ENCODE measurements around the gene RNF214. TPM values are rescaled to one million over a fixed set of nuclear protein-coding genes. Genes with fewer than 3 reads are reported as not detected.

RNF214 gene
- total RNA-seq, 4 donors from 2014 or later, result 5.0 to 10.5 (median 5.6) TPM

DNA sequence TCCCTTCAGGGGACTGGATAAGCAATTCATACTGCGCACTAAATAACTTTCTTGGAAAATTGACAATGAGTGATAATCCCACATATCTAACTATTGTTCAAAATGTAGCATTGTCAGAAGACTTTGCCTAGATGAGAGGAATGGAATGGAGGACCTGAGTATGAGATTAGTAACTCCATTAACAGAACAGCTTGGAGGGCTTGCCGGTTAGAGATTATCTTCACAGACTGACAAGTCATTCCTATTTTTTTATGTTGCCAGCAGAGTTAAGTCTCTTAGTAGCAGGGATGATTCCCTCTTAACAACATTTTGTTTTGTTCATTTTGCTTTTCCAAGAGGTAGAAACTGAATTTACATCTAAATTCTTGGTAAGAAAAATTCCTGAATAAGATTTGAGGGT is 51.6 kb downstream of the RNF214 start:
- no peak for DNase-seq
- H3K9me3 ChIP-seq, result no peaks in the 10 kb centered on the region
- 95 to 100% methylated on average over 2 of the region's 2 CpGs for WGBS, 2 donors
- H3K4me1 ChIP-seq, result peaks cover 0 to 12% (median 7%) of the 10 kb centered on the region in 3 donors
- H3K27me3 ChIP-seq, result no peaks in the 10 kb centered on the region
- peaks cover 7 to 93% (median 20%) of the 10 kb centered on the region in 3 donors for H3K36me3 ChIP-seq
- no peak overlapping the region for H3K4me3 ChIP-seq
- intact Hi-C loops (cut with DNase I), result no loop called here
- TF ChIP-seq POLR2A (IDR thresholded peaks at IDR 0.05), result no peak
- TF ChIP-seq, protein P1, sequence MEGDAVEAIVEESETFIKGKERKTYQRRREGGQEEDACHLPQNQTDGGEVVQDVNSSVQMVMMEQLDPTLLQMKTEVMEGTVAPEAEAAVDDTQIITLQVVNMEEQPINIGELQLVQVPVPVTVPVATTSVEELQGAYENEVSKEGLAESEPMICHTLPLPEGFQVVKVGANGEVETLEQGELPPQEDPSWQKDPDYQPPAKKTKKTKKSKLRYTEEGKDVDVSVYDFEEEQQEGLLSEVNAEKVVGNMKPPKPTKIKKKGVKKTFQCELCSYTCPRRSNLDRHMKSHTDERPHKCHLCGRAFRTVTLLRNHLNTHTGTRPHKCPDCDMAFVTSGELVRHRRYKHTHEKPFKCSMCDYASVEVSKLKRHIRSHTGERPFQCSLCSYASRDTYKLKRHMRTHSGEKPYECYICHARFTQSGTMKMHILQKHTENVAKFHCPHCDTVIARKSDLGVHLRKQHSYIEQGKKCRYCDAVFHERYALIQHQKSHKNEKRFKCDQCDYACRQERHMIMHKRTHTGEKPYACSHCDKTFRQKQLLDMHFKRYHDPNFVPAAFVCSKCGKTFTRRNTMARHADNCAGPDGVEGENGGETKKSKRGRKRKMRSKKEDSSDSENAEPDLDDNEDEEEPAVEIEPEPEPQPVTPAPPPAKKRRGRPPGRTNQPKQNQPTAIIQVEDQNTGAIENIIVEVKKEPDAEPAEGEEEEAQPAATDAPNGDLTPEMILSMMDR (IDR thresholded peaks at IDR 0.05), result no peak
- no peak overlapping the region for H3K27ac ChIP-seq

DNA sequence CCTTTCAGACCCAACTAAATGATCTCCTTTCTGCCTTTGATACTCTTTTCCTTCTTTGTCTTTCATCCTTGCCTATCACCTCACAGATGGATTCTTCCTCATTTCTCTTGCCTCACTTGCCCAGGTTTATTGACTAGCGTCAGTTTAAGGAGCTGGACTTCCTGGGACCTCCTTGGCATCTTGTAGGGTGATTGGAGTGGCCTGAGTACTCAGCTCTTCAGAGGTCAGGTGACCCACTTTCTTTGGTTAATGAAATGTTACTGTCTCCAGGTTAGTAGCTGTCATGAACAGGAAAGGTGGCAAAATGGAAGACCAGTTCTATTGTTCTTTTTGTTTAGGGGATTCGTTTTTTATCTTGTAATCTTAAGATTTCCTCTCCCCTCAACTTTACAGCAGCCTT is 54.1 kb downstream of the RNF214 start:
- intact Hi-C loops (cut with DNase I), result no loop called here
- Histone ChIP-seq H3K4me3 (no peak overlapping the region), H3K4me1 (no peaks in the 10 kb centered on the region), H3K27ac (no peak overlapping the region), H3K27me3 (no peaks in the 10 kb centered on the region), H3K36me3 (peaks cover 12 to 100% (median 20%) of the 10 kb centered on the region in 3 donors), H3K9me3 (no peaks in the 10 kb centered on the region)
- 65 to 73% methylated on average over 2 of the region's 2 CpGs for WGBS, 2 donors
- no peak for DNase-seq
- TF ChIP-seq, protein P1 (IDR thresholded peaks at IDR 0.05), result no peak
- TF ChIP-seq POLR2A (IDR thresholded peaks at IDR 0.05), result no peak

DNA sequence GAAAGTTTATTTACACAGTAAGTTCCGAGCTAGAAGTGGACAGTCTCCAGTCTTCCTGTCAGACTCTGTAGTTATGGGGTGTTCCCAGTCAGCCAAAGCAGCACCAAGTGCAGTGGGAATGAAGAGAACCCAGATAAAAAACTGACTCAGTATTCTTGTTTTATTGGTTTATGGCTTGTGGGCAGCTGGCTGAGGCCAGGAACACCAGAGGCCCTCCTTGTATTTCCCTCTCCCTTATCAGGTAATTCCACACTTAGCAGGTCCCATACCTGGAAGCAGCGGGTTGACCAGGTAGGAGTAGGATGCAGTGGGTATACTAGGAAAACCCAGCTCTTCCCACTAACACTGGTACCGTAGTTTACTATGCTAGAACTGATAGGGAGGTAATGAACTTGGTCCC is 55.2 kb downstream of the RNF214 start:
- no peak overlapping the region for H3K4me3 ChIP-seq
- peaks cover 6 to 100% (median 20%) of the 10 kb centered on the region in 3 donors for H3K36me3 ChIP-seq
- DNase-seq, result no peak
- H3K27me3 ChIP-seq, result no peaks in the 10 kb centered on the region
- intact Hi-C loops (cut with DNase I), result no loop called here
- no peak for TF ChIP-seq POLR2A (IDR thresholded peaks at IDR 0.05)
- TF ChIP-seq, protein P1 (IDR thresholded peaks at IDR 0.05), result no peak
- WGBS, 2 donors, result 86 to 91% methylated on average over 3 of the region's 3 CpGs
- H3K4me1 ChIP-seq, result no peaks in the 10 kb centered on the region
- no peaks in the 10 kb centered on the region for H3K9me3 ChIP-seq
- H3K27ac ChIP-seq, result no peak overlapping the region

DNA sequence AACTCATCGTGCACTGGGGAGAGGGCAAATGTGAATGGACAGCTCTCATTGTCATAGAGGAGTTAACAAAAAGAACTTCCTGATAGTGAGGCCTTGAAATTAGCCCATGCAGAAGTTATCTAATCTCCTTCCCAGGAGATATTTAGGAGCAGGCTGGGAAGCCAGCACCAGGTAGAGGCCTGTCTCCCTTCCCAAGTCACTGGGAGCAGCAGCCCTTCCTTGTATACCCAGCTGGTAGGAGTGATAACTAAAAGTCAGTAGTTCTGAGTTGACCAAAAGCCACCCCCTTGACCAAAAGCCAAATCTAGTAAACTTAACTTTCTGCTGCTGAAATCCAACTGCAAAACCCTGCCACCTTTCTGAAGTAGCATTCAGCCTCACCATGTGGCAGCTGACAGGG is 57.3 kb downstream of the RNF214 start:
- 100% methylated on average over 1 of the region's 1 CpG for WGBS, 2 donors
- H3K36me3 ChIP-seq, result peaks cover 6 to 100% (median 15%) of the 10 kb centered on the region in 3 donors

DNA sequence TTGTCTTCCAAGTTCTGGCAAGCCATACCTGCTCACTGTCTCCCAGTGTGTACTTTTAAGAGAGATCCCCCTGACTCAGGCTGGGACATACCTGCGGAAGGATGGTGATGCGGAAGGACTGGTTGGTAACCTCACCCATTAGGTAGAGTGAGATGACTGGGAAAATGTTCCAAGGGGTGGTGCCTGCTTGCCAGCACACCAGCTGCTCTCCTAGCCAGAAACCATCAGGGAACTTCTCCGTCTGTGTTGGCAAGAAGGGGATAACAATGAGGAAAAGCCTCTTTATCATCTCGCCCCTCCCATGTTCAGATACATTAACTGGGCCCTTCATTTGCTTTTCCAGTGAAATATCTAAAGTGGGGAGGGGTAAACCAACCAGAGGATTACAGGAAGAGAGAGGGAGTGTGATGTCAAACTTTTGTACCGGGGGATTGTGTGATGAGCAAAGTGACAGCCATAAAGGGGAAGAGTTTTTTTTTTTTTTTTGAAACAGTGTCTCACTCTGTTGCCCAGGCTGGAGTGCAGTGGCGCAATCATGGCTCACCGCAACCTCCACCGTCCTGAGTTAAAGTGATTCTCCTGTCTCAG is 58.4 kb downstream of the RNF214 start, which contains the start of gene BACE1-AS:
BACE1-AS (plus strand) TSS at position 538 of the 588 bp plus-strand sequence.
- no peaks in the 10 kb centered on the region for H3K4me1 ChIP-seq
- H3K27ac ChIP-seq, result no peak within 1 kb of the TSS
- H3K36me3 ChIP-seq, result peaks cover 9 to 100% (median 9%) of the 10 kb centered on the region in 3 donors
- no peak for DNase-seq
- intact Hi-C loops (cut with DNase I), result no loop called here
- no peaks in the 10 kb centered on the region for H3K9me3 ChIP-seq
- no peaks in the 10 kb centered on the region for H3K27me3 ChIP-seq
- TF ChIP-seq, protein P1 (IDR thresholded peaks at IDR 0.05), result no peak
- TF ChIP-seq POLR2A (IDR thresholded peaks at IDR 0.05), result no peak
- H3K4me3 ChIP-seq, result no peak within 1 kb of the TSS
- WGBS, 2 donors, result 89 to 93% methylated on average over 8 of the region's 8 CpGs

More for the DNA sequence above, 57.3 kb downstream of the RNF214 start:
- H3K4me3 ChIP-seq, result no peak overlapping the region
- no peaks in the 10 kb centered on the region for H3K27me3 ChIP-seq
- no peaks in the 10 kb centered on the region for H3K9me3 ChIP-seq
- no peak overlapping the region for H3K27ac ChIP-seq
- no peak for TF ChIP-seq POLR2A (IDR thresholded peaks at IDR 0.05)
- TF ChIP-seq, protein P1 (IDR thresholded peaks at IDR 0.05), result no peak
- H3K4me1 ChIP-seq, result no peaks in the 10 kb centered on the region
- no peak for DNase-seq
- intact Hi-C loops (cut with DNase I), result no loop called here

Data from esophagus squamous epithelium (tissue), 5 donors.